CD4-positive, alpha-beta T cell (primary cell): ENCODE measurements around the gene DENND1B. TPM values are rescaled to one million over a fixed set of nuclear protein-coding genes. Genes with fewer than 3 reads are reported as not detected.

Experiments
- ATAC-seq: fragments of 200-7000 bp; cut with Tn5 transposase; one replicate; pipeline ENCODE4 v1.10.0; 2022; ENCODE audit warnings: mild to moderate bottlenecking; ENCODE audit not compliant: poor library complexity
- CTCF ChIA-PET: fragments of 350-600 bp; sonication (Branson Sonifier 250); formaldehyde crosslinking; loops from one replicate; lab custom pipeline; 2021; ENCODE audit warnings: antibody characterized with exemption, inconsistent platforms; lab: Charles Lee
- POLR2A ChIA-PET: fragments of 350-600 bp; sonication (Branson Sonifier 250); formaldehyde crosslinking; loops from one replicate; lab custom pipeline; 2021; ENCODE audit warnings: antibody characterized with exemption, inconsistent platforms; lab: Charles Lee
- DNase-seq, 14 experiments: peaks; one replicate each; pipeline ENCODE4 v3.0.0-alpha.2; 2013 to 2020; ENCODE audit warnings: mixed read lengths in 2 of 14
- H3K27ac ChIP-seq, 2 donors: one replicate each; pipeline versions ENCODE4 v1.5.1 to v1.7.0; 2013; ENCODE audit warnings: low read length in 2 of 2, low read depth in 1 of 2, mild to moderate bottlenecking in 1 of 2
- H3K27me3 ChIP-seq, 2 experiments: 1 replicate in 1 of 2; 2 replicates in 1 of 2; pipeline versions ENCODE4 v1.6.1 to v1.7.0; 2013; ENCODE audit warnings: low read length in 2 of 2, control low read depth in 1 of 2, mild to moderate bottlenecking in 1 of 2, moderate library complexity in 1 of 2; ENCODE audit not compliant: insufficient read depth in 2 of 2, control insufficient read depth in 1 of 2
- H3K36me3 ChIP-seq: one replicate; pipeline ENCODE4 v1.6.1; 2013; ENCODE audit warnings: low read length, control low read depth; ENCODE audit not compliant: insufficient read depth
- H3K4me1 ChIP-seq: one replicate; pipeline ENCODE4 v1.6.1; 2013; ENCODE audit warnings: low read length, control low read depth; ENCODE audit not compliant: insufficient read depth
- H3K4me3 ChIP-seq: one replicate; pipeline ENCODE4 v1.5.1; 2013; ENCODE audit warnings: mild to moderate bottlenecking, low read length, moderate library complexity
- H3K9me3 ChIP-seq, 2 experiments: 1 replicate in 1 of 2; 2 replicates in 1 of 2; pipeline versions ENCODE4 v1.6.1 to v1.7.0; 2013; ENCODE audit warnings: low read length in 2 of 2, mild to moderate bottlenecking in 2 of 2, control low read depth in 1 of 2, moderate library complexity in 1 of 2; ENCODE audit not compliant: control insufficient read depth in 1 of 2, insufficient read depth in 1 of 2
- H3K27ac Mint-ChIP-seq: one replicate; pipeline ENCODE4 v1.8.0; 2020; ENCODE audit warnings: mixed read lengths
- H3K27me3 Mint-ChIP-seq: one replicate; pipeline ENCODE4 v1.8.0; 2021; ENCODE audit warnings: mixed read lengths
- H3K36me3 Mint-ChIP-seq: one replicate; pipeline ENCODE4 v1.8.0; 2021; ENCODE audit warnings: low read depth, mixed read lengths
- H3K4me1 Mint-ChIP-seq: one replicate; pipeline ENCODE4 v1.8.0; 2021; ENCODE audit warnings: low read depth, mixed read lengths
- H3K4me3 Mint-ChIP-seq: one replicate; pipeline ENCODE4 v1.8.0; 2020; ENCODE audit warnings: mild to moderate bottlenecking, mixed read lengths
- H3K9me3 Mint-ChIP-seq: one replicate; pipeline ENCODE4 v1.8.0; 2020; ENCODE audit warnings: mixed read lengths
- intact Hi-C, 2 experiments: fragments of 100-400 bp; cut with DNase I in 1 of 2; cut with micrococcal nuclease in 1 of 2; formaldehyde crosslinking; loops; one replicate each; pipeline versions ENCODE4 v1.15.1 to v1.9.0; 2023 to 2025; cut with DNase I, micrococcal nuclease
- total RNA-seq, 174 experiments: library from RNA in 2 of 174; stranded (reverse) in 2 of 174; gene quantifications; one replicate each; pipeline ENCODE4 v1.2.3 and lab custom pipeline; 2021 to 2026
- TF ChIP-seq, protein P1 (sequence below): fragments of 200-600 bp; IDR thresholded peaks from one replicate; pipeline ENCODE4 v1.8.0; 2022; ENCODE audit warnings: antibody characterized with exemption, mild to moderate bottlenecking

The DENND1B gene
- total RNA-seq, 2 experiments from 2014 or later, result 23.9 to 26.5 TPM

DNA sequence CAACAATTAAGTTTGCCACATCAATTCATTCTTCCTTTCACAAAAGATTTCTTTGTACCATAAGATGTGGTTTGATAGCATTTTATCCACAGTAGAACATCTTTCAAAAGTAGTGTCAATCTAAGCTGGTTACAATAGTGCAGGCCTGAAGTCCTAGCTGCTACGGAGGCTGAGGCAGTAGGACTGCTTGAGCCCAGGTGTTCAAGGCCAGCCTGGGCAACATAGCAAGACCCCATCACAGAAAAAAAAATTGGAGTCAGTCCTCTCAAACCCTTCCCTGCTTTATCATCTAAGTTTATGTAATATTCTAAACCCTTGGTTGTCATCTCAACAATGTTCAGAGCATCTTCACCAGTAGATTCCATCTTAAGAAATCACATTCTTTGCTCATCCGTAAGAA is 31.7 kb downstream of the DENND1B start:
- no peak overlapping the region for H3K4me3 ChIP-seq
- no peaks in the 10 kb centered on the region for H3K27me3 ChIP-seq
- Mint-ChIP-seq H3K36me3 (peaks cover 13% of the 10 kb centered on the region), H3K27ac (no peak overlapping the region), H3K4me1 (peaks cover 91% of the 10 kb centered on the region), H3K9me3 (no peaks in the 10 kb centered on the region), H3K4me3 (no peak overlapping the region), H3K27me3 (no peaks in the 10 kb centered on the region)
- POLR2A ChIA-PET, result interaction anchor here (1.0 kb wide), 1 partner anchor 15 kb away, joined by 3 read pairs; no protein-coding TSS in a partner anchor
- no peaks in the 10 kb centered on the region for H3K9me3 ChIP-seq
- peaks cover 4% of the 10 kb centered on the region for H3K4me1 ChIP-seq
- CTCF ChIA-PET, result no interaction called here
- peaks cover 3% of the 10 kb centered on the region for H3K36me3 ChIP-seq
- ATAC-seq (no peak), DNase-seq (no peak)
- TF ChIP-seq, protein P1, sequence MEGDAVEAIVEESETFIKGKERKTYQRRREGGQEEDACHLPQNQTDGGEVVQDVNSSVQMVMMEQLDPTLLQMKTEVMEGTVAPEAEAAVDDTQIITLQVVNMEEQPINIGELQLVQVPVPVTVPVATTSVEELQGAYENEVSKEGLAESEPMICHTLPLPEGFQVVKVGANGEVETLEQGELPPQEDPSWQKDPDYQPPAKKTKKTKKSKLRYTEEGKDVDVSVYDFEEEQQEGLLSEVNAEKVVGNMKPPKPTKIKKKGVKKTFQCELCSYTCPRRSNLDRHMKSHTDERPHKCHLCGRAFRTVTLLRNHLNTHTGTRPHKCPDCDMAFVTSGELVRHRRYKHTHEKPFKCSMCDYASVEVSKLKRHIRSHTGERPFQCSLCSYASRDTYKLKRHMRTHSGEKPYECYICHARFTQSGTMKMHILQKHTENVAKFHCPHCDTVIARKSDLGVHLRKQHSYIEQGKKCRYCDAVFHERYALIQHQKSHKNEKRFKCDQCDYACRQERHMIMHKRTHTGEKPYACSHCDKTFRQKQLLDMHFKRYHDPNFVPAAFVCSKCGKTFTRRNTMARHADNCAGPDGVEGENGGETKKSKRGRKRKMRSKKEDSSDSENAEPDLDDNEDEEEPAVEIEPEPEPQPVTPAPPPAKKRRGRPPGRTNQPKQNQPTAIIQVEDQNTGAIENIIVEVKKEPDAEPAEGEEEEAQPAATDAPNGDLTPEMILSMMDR, result no peak
- intact Hi-C loops, result no loop called here
- no peak overlapping the region for H3K27ac ChIP-seq

DNA sequence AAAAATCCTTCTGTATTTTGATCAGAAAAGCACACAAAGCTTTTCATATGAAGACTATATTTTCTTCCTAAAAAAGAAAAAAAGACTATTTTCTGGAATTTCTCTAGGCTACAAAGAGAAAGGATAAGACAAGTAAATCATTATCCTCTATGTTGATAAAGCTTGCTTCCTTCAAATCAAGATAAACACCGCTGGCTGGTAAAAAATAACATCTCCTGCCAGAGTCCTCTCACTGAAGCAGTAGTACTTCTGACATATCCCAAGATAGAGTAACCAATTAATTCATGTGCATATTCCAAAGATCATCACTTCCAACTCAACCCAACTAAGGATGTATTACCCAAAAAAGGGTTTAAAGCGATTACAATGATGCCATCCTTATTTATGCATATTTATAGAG is 34.3 kb downstream of the DENND1B start:
- no peaks in the 10 kb centered on the region for H3K27me3 Mint-ChIP-seq
- Histone ChIP-seq H3K4me1 (peaks cover 4% of the 10 kb centered on the region), H3K4me3 (no peak overlapping the region), H3K27me3 (no peaks in the 10 kb centered on the region), H3K27ac (no peak overlapping the region), H3K36me3 (no peaks in the 10 kb centered on the region), H3K9me3 (no peaks in the 10 kb centered on the region)
- no peaks in the 10 kb centered on the region for H3K9me3 Mint-ChIP-seq
- no peak overlapping the region for H3K27ac Mint-ChIP-seq
- CTCF ChIA-PET, result no interaction called here
- ATAC-seq, result no peak
- intact Hi-C loops, result no loop called here
- H3K36me3 Mint-ChIP-seq, result peaks cover 9% of the 10 kb centered on the region
- POLR2A ChIA-PET, result no interaction called here
- no peak for DNase-seq
- peaks cover 89% of the 10 kb centered on the region for H3K4me1 Mint-ChIP-seq
- H3K4me3 Mint-ChIP-seq, result no peak overlapping the region
- TF ChIP-seq, protein P1, result no peak

DNA sequence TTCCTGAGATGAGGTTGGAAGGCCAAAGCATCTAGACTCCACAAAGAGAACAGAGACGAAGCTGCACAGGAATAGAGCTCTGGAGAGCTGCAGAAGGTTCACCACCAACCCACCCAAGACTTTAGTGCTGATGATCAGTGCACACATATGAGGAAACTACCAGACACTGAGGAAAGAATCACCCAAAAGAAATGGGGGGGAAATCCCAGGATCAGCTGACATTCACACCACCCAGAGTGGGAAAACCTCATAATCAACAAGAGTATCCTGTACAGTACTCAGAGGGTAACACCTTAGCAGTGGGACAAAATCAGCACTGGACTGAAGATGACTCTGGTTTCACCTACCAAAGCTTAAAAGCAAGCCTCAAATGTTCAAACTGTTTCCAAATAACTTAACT is 36.4 kb downstream of the DENND1B start:
- H3K9me3 ChIP-seq, result peaks cover 0 to 4% of the 10 kb centered on the region in 2 experiments
- H3K4me3 Mint-ChIP-seq, result no peak overlapping the region
- intact Hi-C loops, result no loop called here
- ChIA-PET CTCF (no interaction called here), POLR2A (no interaction called here)
- H3K27me3 Mint-ChIP-seq, result no peaks in the 10 kb centered on the region
- H3K27ac Mint-ChIP-seq, result no peak overlapping the region
- peaks cover 4% of the 10 kb centered on the region for H3K36me3 ChIP-seq
- H3K27me3 ChIP-seq, result no peaks in the 10 kb centered on the region
- peak in 1 of 14 experiments; percentile 3 for DNase-seq
- no peaks in the 10 kb centered on the region for H3K9me3 Mint-ChIP-seq
- H3K4me1 Mint-ChIP-seq, result peaks cover 75% of the 10 kb centered on the region
- no peak for ATAC-seq
- H3K4me1 ChIP-seq, result peaks cover 4% of the 10 kb centered on the region
- no peak overlapping the region for H3K4me3 ChIP-seq
- peaks cover 14% of the 10 kb centered on the region for H3K36me3 Mint-ChIP-seq
- TF ChIP-seq, protein P1, result no peak
- no peak overlapping the region for H3K27ac ChIP-seq
